Suppressor macrophage treated with lipopolysaccharide for 1 hour (primary cell): Measurements from ENCODE around the gene ARHGAP15.

Experiments used
- DNase-seq, 3 donors: peaks; one replicate each; pipeline ENCODE4 v3.0.0-alpha.2; 2020 to 2022

Gene ARHGAP15

DNA sequence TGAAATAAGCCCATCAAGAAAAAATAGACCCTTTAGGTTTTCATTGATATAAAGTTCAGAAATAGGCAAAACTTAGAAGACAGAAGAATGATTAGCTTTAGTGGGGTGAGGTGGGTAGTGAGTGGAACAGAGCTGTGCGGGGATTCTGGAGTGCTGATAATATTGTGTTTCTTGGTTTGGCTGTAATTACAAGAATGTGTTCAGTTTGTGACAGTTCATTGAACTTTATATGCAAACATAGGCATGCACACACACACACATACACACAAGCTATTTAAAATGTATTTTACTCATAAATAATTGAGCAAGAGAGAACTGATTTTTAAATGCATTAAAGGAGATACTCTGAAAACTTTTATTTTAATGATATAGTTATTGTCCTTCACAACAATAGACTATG is 17.1 kb downstream of the ARHGAP15 start:
- DNase-seq: no peak

DNA sequence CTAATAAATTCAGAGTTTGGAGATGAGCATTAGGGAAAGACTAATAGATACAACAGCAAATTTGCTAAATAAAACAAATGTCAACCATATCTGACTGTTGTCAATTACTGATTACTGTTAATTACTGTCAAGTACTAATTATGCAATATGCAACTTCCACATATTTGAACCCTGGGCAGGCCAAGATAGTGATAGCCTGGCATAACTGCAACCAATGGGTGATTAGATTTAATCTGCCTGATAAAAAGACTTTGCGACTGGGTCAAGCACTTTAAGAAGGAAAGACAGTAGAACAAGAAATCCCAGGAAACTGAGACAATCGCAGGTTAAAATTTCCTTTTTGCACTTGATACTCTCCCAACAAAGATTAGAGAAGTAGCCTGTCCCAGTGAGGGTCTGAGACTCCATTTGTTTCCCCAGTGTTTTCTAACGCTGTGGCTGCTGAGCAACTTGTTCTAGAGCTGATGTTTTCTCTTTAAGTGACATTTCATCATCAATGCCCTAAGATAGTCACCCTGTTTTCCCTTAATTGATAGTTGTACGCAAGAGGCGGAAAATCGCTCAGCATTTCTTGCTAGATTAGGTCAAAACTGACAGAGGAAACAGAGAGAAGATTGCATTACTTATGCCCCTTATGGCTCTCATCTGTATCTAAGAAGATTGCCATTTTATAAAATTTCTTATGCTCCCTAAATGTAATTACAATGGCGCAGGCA is 17.8 kb downstream of the ARHGAP15 start:
- peak in 2 of 3 donors; percentile 22 to 57 for DNase-seq

DNA sequence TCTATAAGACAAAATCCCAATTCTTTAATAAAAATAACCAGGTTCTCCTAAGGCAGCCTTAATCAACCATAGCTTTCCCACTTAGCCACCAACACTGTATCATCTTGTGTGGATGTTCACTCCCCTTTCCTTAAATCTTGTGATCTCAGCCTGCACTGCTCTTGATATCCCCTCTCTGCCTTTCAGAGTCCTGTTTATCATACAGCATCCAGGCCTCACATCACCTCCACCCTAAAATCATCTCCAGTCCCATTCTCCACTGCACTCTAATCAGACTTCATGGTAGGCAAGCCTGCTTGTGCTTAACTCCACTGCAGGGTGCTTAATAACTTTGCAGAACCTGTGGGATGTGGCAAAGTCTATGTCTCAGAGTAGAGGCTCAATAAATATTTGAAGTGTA is 18.8 kb downstream of the ARHGAP15 start:
- no peak for DNase-seq

DNA sequence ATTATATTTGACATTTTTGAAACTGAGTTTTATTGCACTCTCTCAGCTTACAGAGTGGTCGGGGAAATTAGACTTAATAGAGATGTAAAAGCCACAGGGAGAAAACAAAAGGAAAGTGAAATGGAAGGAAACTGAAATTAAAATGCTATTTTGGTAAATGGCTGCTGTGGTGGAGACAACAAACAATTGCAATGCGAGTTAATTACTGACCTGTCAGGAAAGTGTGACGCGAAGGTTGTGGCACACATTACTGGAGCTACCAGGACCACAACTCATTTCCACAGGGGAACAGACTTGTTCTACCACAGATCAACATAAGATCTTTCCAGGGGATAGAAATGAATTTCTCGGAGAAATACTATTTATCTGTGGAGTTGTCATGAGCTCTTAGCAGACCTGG is 19.5 kb downstream of the ARHGAP15 start:
- no peak for DNase-seq

DNA sequence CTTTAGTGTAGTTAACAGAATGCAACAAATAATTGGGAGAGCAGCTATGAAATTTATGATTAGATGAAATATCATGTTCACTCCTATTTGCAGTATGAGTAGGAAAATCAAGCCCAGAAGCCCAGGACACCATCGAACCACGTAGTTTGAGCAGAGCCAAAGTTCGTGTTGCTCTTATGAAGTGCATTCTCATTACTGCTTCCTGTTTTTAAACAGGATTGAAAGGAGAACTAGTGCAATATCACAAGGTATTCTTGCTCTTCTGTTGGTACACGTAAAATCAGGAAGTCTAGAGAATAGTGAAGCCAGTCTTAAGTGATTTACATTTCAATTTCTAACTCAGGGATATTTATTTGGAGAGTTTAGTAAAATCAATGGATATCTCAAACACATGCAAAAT is 21.1 kb downstream of the ARHGAP15 start:
- DNase-seq: peak; percentile 59 to 80 (median 77)

DNA sequence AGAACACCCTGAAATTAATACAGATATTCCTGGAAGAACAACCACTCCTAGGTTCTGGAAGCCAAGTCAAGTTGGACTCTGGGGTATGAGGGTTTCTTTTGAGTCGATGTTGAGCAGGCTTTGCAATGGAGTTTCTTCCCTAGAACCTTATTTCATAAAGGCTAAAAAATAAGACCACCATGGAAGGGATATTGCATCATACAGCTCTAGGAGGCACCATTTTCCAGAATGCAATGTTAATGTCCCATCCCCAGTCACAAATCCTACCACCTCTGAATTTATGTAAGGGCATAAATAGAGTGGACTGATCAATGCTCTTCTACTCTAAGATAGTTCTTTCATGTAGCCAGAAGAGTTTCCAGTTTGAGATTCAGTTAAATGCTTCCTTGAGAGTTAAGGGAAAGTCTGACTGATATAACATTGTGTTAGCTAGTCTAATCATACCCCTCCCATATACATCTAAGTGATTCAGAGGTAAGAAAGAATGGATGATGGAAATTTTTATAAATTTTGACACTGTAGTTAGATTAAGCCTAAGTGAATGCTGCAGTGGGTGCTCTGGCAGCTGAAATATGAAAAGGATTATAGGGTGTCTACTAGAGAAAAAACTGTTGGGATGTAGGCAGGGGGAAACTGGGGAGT is 22.0 kb downstream of the ARHGAP15 start:
- no peak for DNase-seq

DNA sequence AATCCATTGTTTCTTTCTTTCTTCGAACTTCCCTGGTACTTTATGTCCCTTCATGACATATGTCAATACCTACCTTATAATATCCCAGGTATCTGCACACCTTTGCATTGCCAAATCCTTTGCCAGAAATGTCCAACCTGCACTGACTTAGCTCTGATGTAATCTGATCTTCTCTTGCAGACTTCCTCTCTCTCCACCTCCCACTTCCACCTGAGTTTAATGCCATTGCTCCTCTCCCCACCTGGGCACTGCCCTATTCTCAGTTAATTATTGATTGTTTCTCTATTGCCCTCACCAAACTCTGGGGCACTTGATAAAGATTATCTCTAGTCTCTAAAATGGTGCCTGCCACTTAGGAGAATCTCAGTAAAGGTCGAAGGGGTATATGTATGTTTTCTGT is 23.0 kb downstream of the ARHGAP15 start:
- DNase-seq: no peak

DNA sequence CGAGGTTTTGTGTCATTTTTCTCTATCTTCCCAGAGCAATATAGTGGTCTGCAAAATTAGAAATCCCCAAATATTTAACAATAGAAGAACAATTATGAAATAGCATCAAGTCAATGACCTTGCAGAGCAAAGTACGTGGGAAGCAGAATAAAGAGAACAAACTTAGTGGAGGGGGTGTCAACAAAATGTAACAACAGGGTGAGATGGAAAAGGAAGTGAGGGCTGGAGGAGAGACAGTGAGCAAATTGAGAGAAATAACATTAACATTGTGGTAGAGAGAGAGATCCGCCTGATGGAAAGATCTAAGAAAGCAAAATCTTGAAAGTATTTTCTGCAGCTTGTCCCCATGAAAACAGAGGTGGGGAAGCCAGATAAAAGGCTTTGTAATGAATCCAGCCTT is 23.4 kb downstream of the ARHGAP15 start:
- DNase-seq: peak; percentile 45 to 66 (median 62)

DNA sequence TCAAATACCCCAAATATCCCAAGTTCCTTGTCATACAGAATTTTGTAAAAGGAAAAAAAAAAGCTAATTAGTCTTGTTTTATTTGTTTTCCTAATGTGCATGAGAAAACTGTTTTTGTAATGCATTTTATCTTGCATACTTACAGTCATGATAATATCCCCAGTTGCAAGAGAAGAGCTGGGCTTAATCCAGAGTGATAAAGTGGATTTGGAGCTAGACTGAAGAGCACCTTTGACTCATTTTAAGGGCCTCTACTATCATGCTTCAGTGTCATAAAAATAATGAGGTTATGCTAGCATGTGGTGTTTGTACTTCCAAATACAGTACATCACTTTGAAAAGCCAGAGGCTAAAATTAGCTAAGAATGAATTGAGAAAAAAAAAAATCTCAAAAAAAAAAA is 26.4 kb downstream of the ARHGAP15 start:
- DNase-seq: no peak

DNA sequence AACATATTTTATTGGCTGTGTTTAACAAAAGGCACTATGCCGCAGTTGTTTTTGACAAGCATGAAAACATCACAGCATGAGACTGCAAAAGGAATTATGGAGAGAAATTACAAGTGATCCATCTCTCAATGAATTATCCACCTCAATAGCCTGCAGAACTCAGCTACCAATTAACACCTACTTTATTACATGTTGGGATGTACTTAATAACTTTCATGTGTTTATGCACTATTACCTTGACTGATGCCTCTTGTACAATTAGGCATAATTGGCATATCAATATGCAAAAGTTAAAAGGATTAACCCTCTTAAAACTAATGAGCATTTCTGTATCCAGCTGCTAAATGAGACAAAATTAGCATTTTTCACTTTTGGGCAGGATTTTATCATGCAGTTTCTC is 27.8 kb downstream of the ARHGAP15 start:
- DNase-seq: no peak

DNA sequence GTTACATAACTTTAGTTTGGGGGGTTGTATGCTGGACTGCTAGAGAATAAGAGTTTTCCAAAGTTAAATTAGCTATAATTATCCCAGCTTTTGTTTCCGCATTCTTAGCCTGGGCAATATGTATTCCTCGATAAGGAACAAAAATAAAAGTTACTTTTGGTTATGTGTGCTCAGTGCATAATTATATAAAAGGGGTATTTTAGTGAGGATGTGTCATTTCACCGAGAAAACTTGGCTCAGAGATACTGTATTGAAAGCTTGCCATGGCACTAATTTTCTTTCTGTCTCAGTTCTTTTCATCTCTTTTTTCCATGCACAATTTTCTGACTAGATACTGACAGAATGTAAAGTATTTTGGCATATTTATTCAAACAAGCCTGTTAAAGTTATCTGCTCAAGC is 28.2 kb downstream of the ARHGAP15 start:
- DNase-seq: no peak

DNA sequence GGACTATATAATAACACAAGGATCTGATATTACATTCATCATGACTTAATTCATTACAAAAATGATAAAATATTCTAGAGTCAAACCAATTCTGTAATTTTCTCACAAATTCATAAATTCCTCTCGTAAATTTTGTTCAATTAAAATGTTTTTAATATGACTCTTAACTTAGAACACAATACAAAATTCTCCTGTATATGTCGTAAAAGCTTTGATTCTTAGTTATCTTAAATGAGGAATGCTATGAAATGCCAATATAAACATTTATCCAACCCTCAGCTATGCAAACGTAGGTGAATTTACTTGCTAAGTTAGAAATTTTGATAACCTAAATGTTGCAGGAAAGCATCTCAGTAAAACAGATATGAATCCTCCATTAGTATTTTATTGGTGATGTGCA is 28.9 kb downstream of the ARHGAP15 start:
- no peak for DNase-seq

DNA sequence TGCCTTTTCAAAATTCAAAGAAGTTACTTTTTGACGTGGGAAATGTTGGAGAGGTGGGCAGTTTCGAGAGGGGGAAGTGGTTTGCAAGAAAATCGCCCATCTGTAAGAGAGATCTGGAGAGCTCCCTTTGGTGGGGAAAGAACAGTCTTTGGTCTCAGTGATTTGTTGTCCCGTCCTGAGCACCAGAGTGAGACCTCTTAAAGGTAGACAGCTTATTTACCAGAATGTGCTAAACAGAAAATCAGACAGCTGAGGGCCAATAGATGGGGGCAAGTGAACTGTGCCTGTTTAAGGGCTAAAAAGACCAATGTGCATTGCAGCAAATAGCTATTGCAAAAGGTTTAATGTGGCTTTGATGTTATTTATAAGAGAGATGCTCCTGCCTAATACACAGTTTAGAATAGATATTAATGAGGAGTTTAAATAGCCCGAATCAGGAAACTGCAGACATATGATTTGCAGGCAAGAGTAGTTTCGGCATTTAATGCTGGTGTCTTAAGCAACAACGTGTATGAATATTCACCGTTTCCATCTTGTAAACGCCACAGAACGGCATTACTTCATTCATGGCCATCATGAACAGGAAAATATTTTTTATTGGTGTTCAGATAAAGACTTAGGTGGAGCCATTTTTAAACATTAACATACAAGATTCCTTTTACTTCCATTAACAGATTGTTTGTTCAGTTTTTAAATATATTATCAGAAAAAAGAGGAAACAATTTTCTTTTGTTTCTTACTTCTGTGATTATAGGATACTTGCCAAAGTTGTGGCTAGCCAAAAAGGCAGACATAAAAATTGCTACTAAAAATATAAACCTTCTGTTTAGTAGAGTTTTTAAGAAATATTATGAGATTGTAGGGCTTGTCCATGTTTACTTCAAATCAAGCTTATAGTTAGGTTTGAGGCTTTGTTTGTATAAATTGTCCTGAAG is 29.6 kb downstream of the ARHGAP15 start:
- DNase-seq: peak; percentile 30 to 54 (median 49)

DNA sequence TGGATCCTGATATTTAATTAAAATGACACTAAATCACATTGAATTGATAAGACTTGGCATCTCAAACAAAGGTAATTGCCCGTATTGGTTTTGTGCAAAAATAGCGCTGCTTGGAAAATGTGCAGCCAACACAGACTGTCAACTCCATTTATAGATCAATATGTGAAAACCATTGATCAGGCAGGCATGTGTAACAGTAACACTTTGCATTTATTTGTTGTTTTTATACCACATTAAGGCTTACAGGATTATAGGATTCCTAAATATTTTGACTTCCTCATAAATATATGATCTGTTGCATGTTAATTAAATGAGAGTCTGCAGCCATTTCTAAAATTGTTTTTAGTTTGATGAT is 30.2 kb downstream of the ARHGAP15 start:
- DNase-seq: no peak

DNA sequence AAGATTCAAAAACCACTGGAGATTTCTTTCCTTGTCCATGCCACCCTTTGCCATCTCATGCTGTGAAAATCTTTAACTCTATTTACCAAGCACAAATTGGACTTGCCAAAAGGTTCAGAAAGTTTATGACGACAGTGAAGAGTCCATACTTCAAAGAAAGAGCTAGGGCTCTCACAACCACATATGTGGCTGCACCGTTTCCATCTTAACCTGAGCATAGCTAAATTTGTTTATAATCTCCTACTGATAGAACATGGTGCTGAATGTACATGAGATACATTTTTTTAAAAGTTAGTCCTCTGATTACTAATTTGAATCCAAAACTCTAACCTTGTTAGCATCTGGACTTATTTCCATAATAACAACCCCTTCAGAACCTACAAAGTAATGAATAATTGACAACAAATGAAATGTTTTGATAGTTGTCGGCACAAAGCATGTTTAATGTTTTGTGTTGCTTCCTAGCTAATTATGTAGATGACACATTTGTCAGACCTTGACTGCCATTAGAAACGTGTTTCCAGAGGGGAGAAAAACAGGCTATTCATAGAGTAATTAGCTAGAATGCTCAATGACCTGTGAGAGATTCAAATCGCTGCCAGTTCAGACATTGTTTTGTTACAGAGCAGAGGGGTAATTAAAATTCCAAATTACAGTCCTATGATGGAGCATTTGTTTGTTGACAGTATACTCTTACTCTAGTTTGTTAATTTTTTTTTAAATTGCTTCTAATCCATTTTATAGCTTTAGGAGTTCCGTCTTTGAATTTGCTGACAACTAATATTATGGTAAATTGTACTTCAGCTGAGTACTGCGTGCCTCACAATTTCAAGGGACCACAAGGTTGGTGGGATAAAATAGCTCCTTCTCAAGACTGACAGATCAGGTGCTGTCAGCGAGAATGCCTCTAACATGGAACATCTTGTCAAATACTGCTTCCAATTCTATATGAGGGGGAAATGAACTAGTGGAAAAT is 31.8 kb downstream of the ARHGAP15 start:
- DNase-seq: no peak

DNA sequence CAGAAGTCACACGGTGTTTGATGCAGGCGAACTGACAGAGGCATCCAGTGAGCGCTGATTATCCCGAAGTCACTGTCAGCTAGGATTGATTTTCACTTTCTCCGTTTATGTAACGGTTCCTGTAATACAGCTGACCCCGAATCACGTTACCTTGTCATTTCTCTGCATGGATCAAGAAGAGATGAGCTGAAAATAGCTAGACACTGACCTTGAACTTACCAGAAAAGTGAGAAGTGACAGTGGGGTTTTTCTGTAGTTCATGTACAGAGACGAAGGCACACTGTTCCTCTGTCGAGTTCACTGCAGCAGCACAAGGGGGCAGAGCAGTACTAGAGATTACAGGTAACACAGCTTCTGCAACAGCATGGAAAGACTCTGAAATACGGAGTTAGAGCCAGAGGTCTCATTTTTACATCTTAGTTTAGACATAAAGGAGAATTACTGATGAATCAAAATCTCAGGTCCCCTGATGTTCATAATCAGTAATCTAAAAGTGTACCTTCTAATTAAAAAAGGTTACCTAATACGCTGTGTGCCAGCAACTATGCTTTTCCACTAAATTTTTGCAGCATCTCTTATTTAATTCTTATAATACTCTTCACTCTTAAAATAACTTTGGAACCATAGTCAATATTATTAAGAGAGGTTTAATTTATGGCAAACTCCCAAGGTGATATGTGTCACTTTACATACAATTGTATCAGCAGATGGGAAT is 33.1 kb downstream of the ARHGAP15 start:
- DNase-seq: peak; percentile 25 to 47 (median 29)

DNA sequence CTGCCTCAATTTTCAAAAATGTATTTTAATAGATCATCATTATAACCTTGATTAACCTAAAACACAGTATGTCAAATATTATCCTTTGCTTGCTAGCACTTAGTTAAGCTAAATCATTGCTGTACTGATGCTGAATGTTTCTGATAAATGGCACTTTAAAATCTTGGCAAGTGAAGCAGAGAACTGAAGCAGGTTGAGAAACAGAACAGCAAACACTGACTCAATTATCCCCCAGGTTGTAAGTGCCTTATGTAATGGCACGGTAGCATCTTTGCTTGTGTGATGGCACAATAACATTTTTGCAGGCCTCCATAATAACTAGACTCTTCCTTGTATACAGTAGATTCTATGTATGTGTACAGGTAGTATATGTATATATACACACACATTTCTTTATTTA is 33.8 kb downstream of the ARHGAP15 start:
- DNase-seq: no peak

DNA sequence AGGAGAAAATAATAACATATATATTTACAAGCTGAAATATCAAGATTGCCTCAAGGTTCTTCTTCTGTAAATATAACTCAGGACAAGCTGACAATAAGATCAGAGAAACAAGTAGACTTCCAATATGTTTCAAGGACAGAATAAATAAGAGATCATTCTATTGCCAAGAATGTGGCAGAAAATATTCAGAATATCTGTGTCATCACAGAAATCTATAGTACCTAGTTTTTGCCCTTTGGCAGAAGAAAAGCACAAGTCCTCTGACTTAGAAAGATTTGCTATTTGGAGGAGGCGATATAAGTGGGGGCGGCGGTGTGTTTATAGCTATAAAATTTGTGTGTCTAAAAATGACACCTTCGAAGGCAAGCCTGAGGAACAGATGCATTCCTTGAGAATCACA is 34.3 kb downstream of the ARHGAP15 start:
- DNase-seq: no peak

DNA sequence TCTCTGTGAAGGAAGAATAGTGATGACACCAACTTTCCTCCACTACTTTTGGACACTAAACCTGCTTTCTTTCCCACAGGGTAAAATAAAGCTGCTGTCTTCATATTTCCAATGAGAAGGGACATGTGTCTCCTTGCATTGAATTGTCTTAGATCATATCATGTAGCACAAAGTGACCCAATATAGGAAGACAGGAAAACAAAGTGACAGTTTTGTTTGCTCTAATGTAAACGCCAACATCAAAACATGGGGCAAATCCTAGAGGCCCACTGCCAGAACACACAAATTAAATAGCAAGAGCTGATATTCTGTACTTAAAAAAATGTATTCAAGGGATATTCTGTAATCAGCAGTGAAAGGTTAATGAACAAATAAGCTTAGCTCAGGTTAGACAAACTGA is 36.1 kb downstream of the ARHGAP15 start:
- DNase-seq: no peak

DNA sequence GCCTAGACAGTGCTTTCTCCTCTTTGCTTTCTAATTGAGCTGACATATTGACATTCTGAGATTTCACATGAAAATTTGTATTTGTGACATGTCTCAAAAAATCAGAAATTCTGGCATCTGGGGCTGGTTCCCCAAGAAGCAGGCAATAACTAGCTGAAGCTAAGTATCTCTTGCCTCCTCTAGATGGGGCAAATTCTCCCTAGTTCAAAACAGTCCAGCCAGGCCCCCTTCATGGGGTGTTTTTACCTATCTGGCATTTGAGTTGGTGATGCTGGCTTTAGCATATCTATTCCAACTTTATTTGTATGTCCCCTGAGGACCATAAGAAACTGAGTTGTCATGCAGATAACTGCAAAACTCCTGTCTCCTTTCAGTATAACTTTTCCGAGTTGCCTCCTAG is 39.9 kb downstream of the ARHGAP15 start:
- no peak for DNase-seq

DNA sequence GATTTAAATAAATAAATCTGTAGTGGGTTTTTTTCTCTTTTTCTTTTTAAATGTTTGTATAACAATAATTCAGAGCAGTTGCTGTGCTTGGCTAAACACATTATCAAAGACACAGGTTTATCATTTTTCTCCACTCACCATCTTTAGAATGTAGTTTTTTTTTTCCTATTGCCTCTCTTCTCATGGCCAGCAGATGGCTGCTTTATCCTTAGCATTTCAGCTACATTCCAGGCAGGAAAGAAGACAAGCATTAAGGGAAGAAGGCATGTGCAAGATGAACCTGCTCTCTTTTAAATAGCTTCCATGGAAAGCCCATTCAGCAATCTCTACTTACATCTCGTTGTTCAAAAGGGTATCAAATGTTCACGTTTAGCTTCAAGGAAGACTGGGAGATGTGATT is 42.6 kb downstream of the ARHGAP15 start:
- no peak for DNase-seq

DNA sequence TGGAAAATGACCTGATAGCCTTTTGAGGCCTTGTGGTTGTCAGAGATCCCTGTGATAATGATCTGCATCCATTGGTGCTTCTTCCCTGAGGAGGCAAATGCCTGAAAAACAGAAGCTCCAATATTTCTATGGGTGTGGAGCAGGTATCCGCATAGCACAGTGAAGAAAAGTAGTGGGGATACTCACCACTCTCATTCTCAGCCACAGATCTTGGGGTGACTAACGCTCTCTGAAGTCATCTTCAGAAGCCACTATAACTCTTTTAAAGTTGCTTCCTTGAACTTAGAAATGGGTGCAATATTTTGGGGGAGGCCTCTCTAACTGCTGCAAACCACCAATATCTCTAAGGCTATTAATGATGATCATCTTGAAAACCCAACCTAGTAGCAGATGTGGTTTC is 46.2 kb downstream of the ARHGAP15 start:
- DNase-seq: no peak
